Measurements from ENCODE around the gene NHLRC2.

Gene NHLRC2

GRCh38 chr10:113911839-113912238 lies 57.4 kb downstream of the NHLRC2 start:
- DNase-seq (no peak), ATAC-seq (no peak)

GRCh38 chr10:113912582-113912981 lies 58.1 kb downstream of the NHLRC2 start:
- DNase-seq (no peak), ATAC-seq (no peak)

- no peak for DNase-seq
Measured at GRCh38 chr10:113914956-113915355, 60.5 kb downstream of the NHLRC2 start.

GRCh38 chr10:113915540-113915939 lies 61.1 kb downstream of the NHLRC2 start:
- ATAC-seq (no peak), DNase-seq (no peak)

More at GRCh38 chr10:113914956-113915355, 60.5 kb downstream of the NHLRC2 start:
- no peak for ATAC-seq

GRCh38 chr10:113916053-113916452 lies 61.6 kb downstream of the NHLRC2 start:
- DNase-seq (no peak), ATAC-seq (no peak)

- no peak for DNase-seq
- ATAC-seq: no peak
Measured at GRCh38 chr10:113917636-113918035, 63.2 kb downstream of the NHLRC2 start.

- ATAC-seq: no peak
- DNase-seq: no peak
Measured at GRCh38 chr10:113920114-113920513, 65.7 kb downstream of the NHLRC2 start.

GRCh38 chr10:113920875-113921274 lies 66.4 kb downstream of the NHLRC2 start:
- no peak for ATAC-seq
- no peak for DNase-seq

- no peak for ATAC-seq
- no peak for DNase-seq
Measured at GRCh38 chr10:113921561-113922370, 67.3 kb downstream of the NHLRC2 start.

GRCh38 chr10:113922787-113923570 lies 68.5 kb downstream of the NHLRC2 start:
- no peak for DNase-seq
- no peak for ATAC-seq

GRCh38 chr10:113924186-113924585 lies 69.7 kb downstream of the NHLRC2 start:
- no peak for DNase-seq
- no peak for ATAC-seq

GRCh38 chr10:113924664-113925063 lies 70.2 kb downstream of the NHLRC2 start:
- no peak for DNase-seq
- ATAC-seq: no peak

GRCh38 chr10:113927440-113927839 lies 73.0 kb downstream of the NHLRC2 start:
- DNase-seq (no peak), ATAC-seq (no peak)

GRCh38 chr10:113928830-113929229 lies 74.4 kb downstream of the NHLRC2 start:
- DNase-seq (no peak), ATAC-seq (no peak)

GRCh38 chr10:113929522-113929921 lies 75.1 kb downstream of the NHLRC2 start:
- DNase-seq (no peak), ATAC-seq (no peak)

GRCh38 chr10:113930482-113931057 lies 76.1 kb downstream of the NHLRC2 start:
- DNase-seq (no peak), ATAC-seq (no peak)

GRCh38 chr10:113932854-113933253 lies 78.4 kb downstream of the NHLRC2 start:
- ATAC-seq (no peak), DNase-seq (no peak)

- no peak for ATAC-seq
Measured at GRCh38 chr10:113933894-113934532, 79.6 kb downstream of the NHLRC2 start.

GRCh38 chr10:113937258-113937657 lies 82.8 kb downstream of the NHLRC2 start:
- ATAC-seq (no peak), DNase-seq (no peak)

More at GRCh38 chr10:113933894-113934532, 79.6 kb downstream of the NHLRC2 start:
- no peak for DNase-seq

- no peak for ATAC-seq
- no peak for DNase-seq
Measured at GRCh38 chr10:113937756-113938155, 83.3 kb downstream of the NHLRC2 start.

GRCh38 chr10:113939212-113939860 lies 84.9 kb downstream of the NHLRC2 start:
- ATAC-seq: no peak
- DNase-seq: no peak

GRCh38 chr10:113941140-113941539 lies 86.7 kb downstream of the NHLRC2 start:
- DNase-seq (no peak), ATAC-seq (no peak)

Data from stimulated activated naive CD8-positive, alpha-beta T cell treated with anti-CD3 and anti-CD28 coated beads, Interleukin-15, Interleukin-2, amounts not matched to agents 100 U/mL and 50 U/mL, for 24 hours (primary cell).